Naive thymus-derived CD8-positive, alpha-beta T cell (primary cell): Measurements from ENCODE around the gene PRKG1. TPM values are rescaled to one million over a fixed set of nuclear protein-coding genes. Genes with fewer than 3 reads are reported as not detected.

Experiments used
- ATAC-seq, 2 donors: fragments of 150-1000 bp; cut with Tn5 transposase in 1 of 2; sonication (Bioruptor Pico), chemical (Tn5 transposase) in 1 of 2; 1 replicate in 1 of 2; 2 replicates in 1 of 2; pipeline ENCODE4 v1.10.0; 2021; ENCODE audit warnings: mild to moderate bottlenecking in 2 of 2, moderate library complexity in 2 of 2
- POLR2A ChIA-PET: fragments of 350-600 bp; sonication (Branson Sonifier 250); formaldehyde crosslinking; loops from one replicate; lab custom pipeline; 2021; ENCODE audit warnings: antibody characterized with exemption; lab: Charles Lee
- DNase-seq, 10 donors: peaks; one replicate each; pipeline versions ENCODE4 v3.0.0 to v3.0.0-alpha.2; 2020 to 2022
- H3K27ac Mint-ChIP-seq, 10 donors: one replicate each; pipeline ENCODE4 v1.8.0; 2020 to 2022; ENCODE audit warnings: mild to moderate bottlenecking in 10 of 10, mixed read lengths in 10 of 10, moderate library complexity in 4 of 10, inconsistent platforms in 1 of 10
- H3K27me3 Mint-ChIP-seq, 5 donors: one replicate each; pipeline ENCODE4 v1.8.0; 2021 to 2022; ENCODE audit warnings: mixed read lengths in 5 of 5
- H3K36me3 Mint-ChIP-seq, 3 donors: one replicate each; pipeline ENCODE4 v1.8.0; 2020 to 2022; ENCODE audit warnings: mixed read lengths in 3 of 3, mild to moderate bottlenecking in 2 of 3, inconsistent platforms in 1 of 3
- H3K4me1 Mint-ChIP-seq, 4 donors: one replicate each; pipeline ENCODE4 v1.8.0; 2021 to 2022; ENCODE audit warnings: mixed read lengths in 4 of 4
- H3K4me3 Mint-ChIP-seq, 10 donors: one replicate each; pipeline ENCODE4 v1.8.0; 2020 to 2022; ENCODE audit warnings: mild to moderate bottlenecking in 10 of 10, mixed read lengths in 10 of 10, moderate library complexity in 6 of 10, inconsistent platforms in 1 of 10
- H3K9me3 Mint-ChIP-seq, 9 donors: one replicate each; pipeline ENCODE4 v1.8.0; 2020 to 2022; ENCODE audit warnings: mixed read lengths in 9 of 9, mild to moderate bottlenecking in 3 of 9, inconsistent platforms in 1 of 9, moderate library complexity in 1 of 9
- polyA plus RNA-seq, 3 donors: library from polyadenylated mRNA; unstranded; fragments of 300-500 nt; fragmentation: Illumina TruSeq; gene quantifications; one replicate each; pipeline ENCODE4 v1.2.3, GENCODE V29; 2021
- total RNA-seq, 8 experiments: library from RNA in 2 of 8; stranded (reverse) in 2 of 8; gene quantifications; one replicate each; pipeline ENCODE4 v1.2.3 and lab custom pipeline; 2021 to 2026

Gene PRKG1
- total and polyA plus RNA-seq, 5 experiments from 2014 or later: not detected

DNA sequence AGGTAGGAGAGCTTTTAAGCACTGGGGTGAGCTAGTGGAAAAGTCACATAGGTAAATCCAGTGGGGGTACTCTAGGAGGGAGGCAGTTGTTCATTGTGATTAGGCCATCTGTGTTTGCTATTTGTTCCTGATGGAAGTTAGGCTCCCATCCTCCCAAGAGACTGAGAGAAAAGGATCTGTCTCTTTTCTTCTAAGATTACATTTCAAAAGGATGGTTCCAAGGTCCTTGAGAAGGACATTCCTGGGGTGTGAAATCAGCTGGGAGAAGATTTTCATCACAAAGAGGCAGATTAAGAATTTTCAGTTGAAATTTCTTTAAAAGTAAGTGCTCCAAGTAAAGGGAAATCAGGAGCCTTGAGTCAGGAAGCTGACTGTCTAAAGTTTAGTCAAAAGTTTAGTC is 835.9 kb downstream of the PRKG1 start:
- no peaks in the 10 kb centered on the region for H3K36me3 Mint-ChIP-seq
- POLR2A ChIA-PET: no interaction called here
- no peaks in the 10 kb centered on the region for H3K4me1 Mint-ChIP-seq
- no peak for ATAC-seq
- H3K4me3 Mint-ChIP-seq: no peak overlapping the region
- peaks cover 1 to 15% (median 9%) of the 10 kb centered on the region in 5 donors for H3K27me3 Mint-ChIP-seq
- peaks cover 0 to 3% (median 0%) of the 10 kb centered on the region in 9 donors for H3K9me3 Mint-ChIP-seq
- no peak overlapping the region for H3K27ac Mint-ChIP-seq
- DNase-seq: no peak

DNA sequence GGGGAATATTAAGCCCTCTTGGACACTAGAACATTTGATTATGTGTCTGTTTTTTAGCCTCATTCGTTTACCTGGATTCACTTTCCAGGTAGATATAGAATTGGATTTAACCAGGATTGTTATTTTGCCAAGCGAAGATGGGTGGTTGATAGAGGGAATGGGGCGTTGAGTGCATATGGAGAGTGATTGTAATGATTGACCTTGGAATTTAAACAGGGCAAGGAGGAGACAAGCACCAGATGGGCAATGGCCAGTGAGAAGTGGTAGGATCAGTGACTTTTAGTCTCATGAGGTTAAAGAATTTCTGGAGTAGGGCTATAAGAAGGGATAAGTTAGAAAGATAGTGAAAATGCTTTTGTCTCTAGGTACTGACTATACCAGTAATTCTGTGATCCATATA is 836.3 kb downstream of the PRKG1 start:
- Mint-ChIP-seq H3K9me3 (peaks cover 0 to 3% (median 0%) of the 10 kb centered on the region in 9 donors), H3K36me3 (no peaks in the 10 kb centered on the region), H3K27ac (no peak overlapping the region), H3K27me3 (peaks cover 1 to 14% (median 8%) of the 10 kb centered on the region in 5 donors), H3K4me1 (no peaks in the 10 kb centered on the region), H3K4me3 (no peak overlapping the region)
- POLR2A ChIA-PET: no interaction called here
- DNase-seq: no peak
- no peak for ATAC-seq

- Mint-ChIP-seq H3K4me1 (no peaks in the 10 kb centered on the region), H3K36me3 (no peaks in the 10 kb centered on the region), H3K27me3 (peaks cover 0 to 9% (median 2%) of the 10 kb centered on the region in 5 donors)
Measured at GRCh38 chr10:51911723-51912122, 837.4 kb downstream of the PRKG1 start.

GRCh38 chr10:51915031-51915542 is 840.8 kb downstream of the PRKG1 start:
- Mint-ChIP-seq H3K4me3 (no peak overlapping the region), H3K27ac (no peak overlapping the region), H3K36me3 (no peaks in the 10 kb centered on the region), H3K9me3 (peaks cover 0 to 2% (median 0%) of the 10 kb centered on the region in 9 donors), H3K4me1 (no peaks in the 10 kb centered on the region), H3K27me3 (peaks cover 0 to 3% (median 0%) of the 10 kb centered on the region in 5 donors)
- ATAC-seq: no peak
- no peak for DNase-seq
- POLR2A ChIA-PET: no interaction called here

More at GRCh38 chr10:51911723-51912122, 837.4 kb downstream of the PRKG1 start:
- Mint-ChIP-seq H3K9me3 (peaks cover 0 to 3% (median 0%) of the 10 kb centered on the region in 9 donors), H3K27ac (no peak overlapping the region), H3K4me3 (no peak overlapping the region)
- DNase-seq: no peak
- POLR2A ChIA-PET: no interaction called here
- no peak for ATAC-seq

DNA sequence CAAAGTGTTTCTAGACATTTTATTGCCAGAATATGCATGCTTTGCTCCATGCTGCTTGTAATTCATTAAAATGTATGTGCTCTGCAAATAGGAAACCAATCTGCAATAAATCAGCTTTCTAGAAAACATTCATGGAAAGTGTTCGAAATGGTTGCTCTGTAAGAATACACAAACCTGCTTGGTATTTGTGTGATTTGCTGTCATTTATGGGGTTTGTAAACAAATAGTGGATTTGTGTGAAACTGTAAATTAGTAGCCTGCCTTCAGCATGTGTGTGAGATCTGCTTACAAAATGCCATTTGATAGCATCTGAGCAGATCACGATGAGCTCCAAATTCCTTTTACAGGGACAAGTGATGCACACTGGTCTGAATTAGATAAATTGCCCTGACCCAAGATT is 844.2 kb downstream of the PRKG1 start:
- POLR2A ChIA-PET: no interaction called here
- H3K4me1 Mint-ChIP-seq: no peaks in the 10 kb centered on the region
- DNase-seq (no peak), ATAC-seq (no peak)
- peaks cover 0 to 2% (median 0%) of the 10 kb centered on the region in 9 donors for H3K9me3 Mint-ChIP-seq
- no peak overlapping the region for H3K27ac Mint-ChIP-seq
- no peaks in the 10 kb centered on the region for H3K36me3 Mint-ChIP-seq
- H3K4me3 Mint-ChIP-seq: no peak overlapping the region
- peaks cover 0 to 3% (median 0%) of the 10 kb centered on the region in 5 donors for H3K27me3 Mint-ChIP-seq

GRCh38 chr10:51918884-51919325 is 844.6 kb downstream of the PRKG1 start:
- Mint-ChIP-seq H3K4me1 (no peaks in the 10 kb centered on the region), H3K27ac (no peak overlapping the region), H3K36me3 (no peaks in the 10 kb centered on the region), H3K9me3 (peaks cover 0 to 2% (median 0%) of the 10 kb centered on the region in 9 donors), H3K4me3 (no peak overlapping the region), H3K27me3 (peaks cover 0 to 3% (median 0%) of the 10 kb centered on the region in 5 donors)
- DNase-seq (no peak), ATAC-seq (no peak)
- POLR2A ChIA-PET: no interaction called here

DNA sequence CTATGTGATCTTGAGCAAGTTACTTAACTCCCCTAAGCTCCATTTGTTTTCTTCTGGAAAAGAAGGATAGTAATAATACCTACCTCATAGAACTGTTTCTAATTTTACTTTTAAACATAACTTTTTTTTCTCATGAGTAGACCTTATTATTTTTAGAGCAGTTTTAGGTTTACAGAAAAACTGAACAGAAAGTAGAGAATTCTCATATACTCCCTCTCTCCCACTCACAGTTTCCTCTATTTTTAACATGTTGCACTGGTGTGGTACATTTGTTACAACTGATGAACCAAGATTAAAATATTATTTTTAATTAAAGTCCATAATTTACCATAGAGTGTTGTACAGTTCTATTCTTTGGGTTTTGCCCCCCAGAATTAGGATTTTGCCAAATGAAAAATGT is 846.4 kb downstream of the PRKG1 start:
- Mint-ChIP-seq H3K4me3 (no peak overlapping the region), H3K27ac (no peak overlapping the region), H3K9me3 (peaks cover 0 to 2% (median 0%) of the 10 kb centered on the region in 9 donors), H3K4me1 (no peaks in the 10 kb centered on the region), H3K27me3 (peaks cover 0 to 4% (median 0%) of the 10 kb centered on the region in 5 donors), H3K36me3 (no peaks in the 10 kb centered on the region)
- DNase-seq (no peak), ATAC-seq (no peak)
- POLR2A ChIA-PET: no interaction called here

DNA sequence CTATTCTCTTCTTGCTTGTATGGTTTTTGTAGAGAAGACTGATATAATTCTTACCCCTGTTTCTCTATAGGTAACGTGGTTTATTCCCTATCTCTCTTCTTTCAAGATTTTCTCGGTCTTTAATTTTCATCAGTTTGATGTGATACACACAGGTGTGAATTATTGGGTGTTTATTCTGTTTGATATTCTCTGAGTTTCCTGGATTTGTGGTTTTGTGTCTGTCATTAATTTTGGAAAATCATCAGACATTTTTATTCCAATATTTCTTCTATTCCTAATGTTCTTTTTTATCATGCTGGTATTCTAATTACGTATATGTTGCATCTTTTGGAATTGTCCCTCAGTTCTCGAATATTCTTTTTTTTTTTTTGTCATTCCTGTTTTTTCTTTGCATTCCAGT is 850.1 kb downstream of the PRKG1 start:
- Mint-ChIP-seq H3K4me1 (no peaks in the 10 kb centered on the region), H3K9me3 (no peaks in the 10 kb centered on the region), H3K4me3 (no peak overlapping the region), H3K27me3 (peaks cover 0 to 4% (median 0%) of the 10 kb centered on the region in 5 donors), H3K27ac (no peak overlapping the region), H3K36me3 (no peaks in the 10 kb centered on the region)
- ATAC-seq (no peak), DNase-seq (no peak)
- POLR2A ChIA-PET: no interaction called here

DNA sequence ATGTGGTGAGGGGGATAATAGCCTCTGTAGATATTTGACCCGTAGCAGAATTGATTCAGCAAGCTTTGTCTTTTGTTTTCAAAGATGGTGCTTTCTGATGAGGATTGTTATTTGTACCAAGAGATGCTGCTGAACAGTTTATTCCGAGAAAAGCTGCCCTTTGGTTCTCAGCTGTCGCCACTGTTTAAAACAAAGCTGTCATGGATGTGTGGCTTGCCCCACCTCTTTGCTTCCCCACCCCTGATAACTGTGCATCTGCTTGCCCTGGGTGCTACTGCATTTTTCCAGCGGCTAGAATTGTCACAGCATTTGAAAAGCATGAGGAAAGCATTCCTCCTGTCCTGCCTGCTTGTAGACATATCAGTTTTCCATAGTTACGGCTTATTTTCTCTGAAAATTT is 852.0 kb downstream of the PRKG1 start:
- H3K4me3 Mint-ChIP-seq: no peak overlapping the region
- ATAC-seq (no peak), DNase-seq (no peak)
- H3K27ac Mint-ChIP-seq: no peak overlapping the region
- H3K36me3 Mint-ChIP-seq: no peaks in the 10 kb centered on the region
- no peaks in the 10 kb centered on the region for H3K9me3 Mint-ChIP-seq
- H3K27me3 Mint-ChIP-seq: peaks cover 0 to 4% (median 0%) of the 10 kb centered on the region in 5 donors
- POLR2A ChIA-PET: no interaction called here
- no peaks in the 10 kb centered on the region for H3K4me1 Mint-ChIP-seq

DNA sequence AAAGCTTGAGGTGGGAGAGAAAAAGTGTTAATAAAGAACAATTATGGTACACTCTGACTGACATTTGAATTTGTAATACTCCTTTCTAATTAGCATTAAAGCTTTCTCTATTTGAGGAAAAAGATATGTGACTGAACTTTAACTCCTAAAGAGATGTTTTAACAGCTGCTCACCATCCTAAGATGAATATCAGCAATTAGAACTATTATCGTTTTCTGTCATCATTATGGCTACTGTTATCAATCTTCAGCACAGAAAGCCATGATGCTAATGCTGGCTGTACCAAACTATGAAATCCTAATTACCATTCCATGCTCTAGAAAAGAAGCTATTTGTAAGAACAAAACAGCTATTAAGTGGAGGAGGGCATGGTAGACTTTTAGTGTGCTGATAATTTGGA is 853.9 kb downstream of the PRKG1 start:
- peaks cover 0 to 4% (median 1%) of the 10 kb centered on the region in 5 donors for H3K27me3 Mint-ChIP-seq
- DNase-seq (no peak), ATAC-seq (no peak)
- H3K36me3 Mint-ChIP-seq: no peaks in the 10 kb centered on the region
- H3K9me3 Mint-ChIP-seq: no peaks in the 10 kb centered on the region
- POLR2A ChIA-PET: no interaction called here
- H3K4me3 Mint-ChIP-seq: no peak overlapping the region
- H3K27ac Mint-ChIP-seq: no peak overlapping the region
- H3K4me1 Mint-ChIP-seq: no peaks in the 10 kb centered on the region

- POLR2A ChIA-PET: no interaction called here
- Mint-ChIP-seq H3K27me3 (peaks cover 0 to 4% (median 0%) of the 10 kb centered on the region in 5 donors), H3K36me3 (no peaks in the 10 kb centered on the region), H3K27ac (no peak overlapping the region), H3K9me3 (no peaks in the 10 kb centered on the region), H3K4me1 (no peaks in the 10 kb centered on the region), H3K4me3 (no peak overlapping the region)
- DNase-seq (no peak), ATAC-seq (no peak)
Measured at GRCh38 chr10:51932530-51932929, 858.2 kb downstream of the PRKG1 start.

GRCh38 chr10:51934373-51934772 is 860.1 kb downstream of the PRKG1 start:
- Mint-ChIP-seq H3K4me3 (no peak overlapping the region), H3K4me1 (no peaks in the 10 kb centered on the region), H3K27me3 (peaks cover 0 to 4% (median 2%) of the 10 kb centered on the region in 5 donors), H3K27ac (no peak overlapping the region), H3K36me3 (no peaks in the 10 kb centered on the region), H3K9me3 (no peaks in the 10 kb centered on the region)
- POLR2A ChIA-PET: no interaction called here
- DNase-seq: no peak
- ATAC-seq: no peak

- Mint-ChIP-seq H3K4me1 (no peaks in the 10 kb centered on the region), H3K27me3 (peaks cover 0 to 4% (median 2%) of the 10 kb centered on the region in 5 donors), H3K27ac (no peak overlapping the region), H3K9me3 (no peaks in the 10 kb centered on the region), H3K4me3 (no peak overlapping the region), H3K36me3 (no peaks in the 10 kb centered on the region)
- no peak for DNase-seq
- no peak for ATAC-seq
- POLR2A ChIA-PET: no interaction called here
Measured at GRCh38 chr10:51935341-51935740, 861.1 kb downstream of the PRKG1 start.
